SK-N-MC (cell line): ENCODE results near the gene NEK4.

ENCODE experiments used
- EZH2 ChIP-seq: fragments of 200-600 bp; sonication (generic); IDR thresholded peaks from one replicate; pipeline ENCODE4 v1.6.1; 2017; ENCODE audit warnings: antibody characterized with exemption
- FOXP2 ChIP-seq: optimal IDR thresholded peaks from 2 replicates; pipeline ENCODE3; 2011; ENCODE audit warnings: mild to moderate bottlenecking, moderate library complexity; ENCODE audit not compliant: insufficient read depth; ENCODE audit errors: extremely low read length, control extremely low read depth
- POLR2AphosphoS5 ChIP-seq: IDR thresholded peaks from 2 replicates; pipeline ENCODE4 v1.6.1; 2012; ENCODE audit warnings: mild to moderate bottlenecking, low read depth, low read length, borderline replicate concordance

DNA sequence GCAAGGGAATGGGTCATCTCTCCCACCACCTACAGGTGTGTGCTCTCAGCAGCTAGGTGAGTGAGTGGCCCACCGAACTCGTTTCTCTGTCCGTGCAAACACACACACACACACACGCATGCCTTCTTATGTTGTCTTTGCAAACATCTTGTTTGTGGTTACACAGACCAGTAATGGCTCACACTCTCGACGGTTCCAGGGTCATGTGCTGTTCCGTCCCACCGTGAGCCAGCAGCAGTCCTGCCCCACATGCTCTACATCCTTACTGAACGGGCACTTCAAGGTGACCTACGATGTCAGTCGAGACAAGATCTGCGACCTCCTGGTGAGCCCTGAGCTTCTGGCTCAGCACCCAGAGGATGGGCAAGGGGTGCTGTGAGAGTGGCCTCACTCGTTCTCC is 11.0 kb upstream of the NEK4 start:
- TF ChIP-seq EZH2 (no peak), POLR2AphosphoS5 (no peak), FOXP2 (no peak)
